Measurements from ENCODE around the gene RPL32. TPM values are rescaled to one million over a fixed set of nuclear protein-coding genes. Genes with fewer than 3 reads are reported as not detected.

Gene RPL32
- total RNA-seq, 1 donor from 2014 or later, result 1,964 TPM

DNA sequence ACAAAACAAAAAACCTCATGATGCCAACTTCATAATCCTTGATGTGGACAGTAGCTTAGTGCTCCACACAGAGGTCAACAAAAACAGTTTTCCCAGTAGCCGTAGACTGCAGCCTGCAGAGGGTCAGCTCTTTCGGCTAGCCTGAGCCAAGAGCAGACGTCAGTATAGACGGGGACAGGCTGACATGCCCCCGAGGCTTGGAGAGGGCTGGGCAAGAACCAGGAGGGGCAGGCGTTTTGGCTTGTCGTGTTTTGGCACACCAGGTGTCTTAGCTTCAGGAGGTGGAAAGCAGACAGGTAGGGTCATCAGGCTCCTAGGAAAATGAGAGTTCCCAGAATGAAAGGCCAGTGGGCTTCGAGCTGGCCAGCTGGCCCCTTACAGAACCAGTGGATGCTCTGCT, 23.1 kb downstream of the RPL32 start:
- H3K27ac Mint-ChIP-seq, result no peak overlapping the region

DNA sequence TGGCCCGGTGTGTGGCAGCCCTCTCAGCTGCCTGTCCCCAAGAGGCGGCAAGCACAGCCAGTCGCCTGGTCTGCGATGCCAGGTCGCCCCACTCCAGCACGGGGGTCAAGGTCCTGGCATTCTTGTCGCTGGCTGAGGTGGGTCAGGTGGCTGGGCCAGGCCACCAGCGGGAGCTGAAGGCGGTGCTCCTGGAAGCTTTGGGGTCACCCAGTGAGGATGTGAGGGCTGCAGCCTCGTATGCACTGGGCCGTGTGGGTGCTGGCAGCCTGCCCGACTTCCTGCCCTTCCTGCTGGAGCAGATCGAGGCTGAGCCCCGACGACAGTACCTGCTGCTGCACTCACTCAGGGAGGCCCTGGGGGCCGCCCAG, 24.0 kb downstream of the RPL32 start:
- TF ChIP-seq, protein P1, sequence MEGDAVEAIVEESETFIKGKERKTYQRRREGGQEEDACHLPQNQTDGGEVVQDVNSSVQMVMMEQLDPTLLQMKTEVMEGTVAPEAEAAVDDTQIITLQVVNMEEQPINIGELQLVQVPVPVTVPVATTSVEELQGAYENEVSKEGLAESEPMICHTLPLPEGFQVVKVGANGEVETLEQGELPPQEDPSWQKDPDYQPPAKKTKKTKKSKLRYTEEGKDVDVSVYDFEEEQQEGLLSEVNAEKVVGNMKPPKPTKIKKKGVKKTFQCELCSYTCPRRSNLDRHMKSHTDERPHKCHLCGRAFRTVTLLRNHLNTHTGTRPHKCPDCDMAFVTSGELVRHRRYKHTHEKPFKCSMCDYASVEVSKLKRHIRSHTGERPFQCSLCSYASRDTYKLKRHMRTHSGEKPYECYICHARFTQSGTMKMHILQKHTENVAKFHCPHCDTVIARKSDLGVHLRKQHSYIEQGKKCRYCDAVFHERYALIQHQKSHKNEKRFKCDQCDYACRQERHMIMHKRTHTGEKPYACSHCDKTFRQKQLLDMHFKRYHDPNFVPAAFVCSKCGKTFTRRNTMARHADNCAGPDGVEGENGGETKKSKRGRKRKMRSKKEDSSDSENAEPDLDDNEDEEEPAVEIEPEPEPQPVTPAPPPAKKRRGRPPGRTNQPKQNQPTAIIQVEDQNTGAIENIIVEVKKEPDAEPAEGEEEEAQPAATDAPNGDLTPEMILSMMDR (conservative IDR thresholded peaks at IDR 0.05), result no peak
- Mint-ChIP-seq H3K4me3 (no peak overlapping the region), H3K27ac (no peak overlapping the region), H3K36me3 (peaks cover 3% of the 10 kb centered on the region), H3K9me3 (no peaks in the 10 kb centered on the region), H3K4me1 (ENCODE audit: unreplicated experiment) (no peaks in the 10 kb centered on the region), H3K27me3 (no peaks in the 10 kb centered on the region)
- DNase-seq (ENCODE audit: extremely low spot score, unreplicated experiment), result no peak

More for the DNA sequence above, 23.1 kb downstream of the RPL32 start:
- Mint-ChIP-seq H3K4me3 (no peak overlapping the region), H3K9me3 (no peaks in the 10 kb centered on the region), H3K4me1 (ENCODE audit: unreplicated experiment) (peaks cover 4% of the 10 kb centered on the region), H3K36me3 (peaks cover 3% of the 10 kb centered on the region), H3K27me3 (no peaks in the 10 kb centered on the region)
- DNase-seq (ENCODE audit: extremely low spot score, unreplicated experiment), result no peak
- TF ChIP-seq, protein P1 (conservative IDR thresholded peaks at IDR 0.05), result no peak

DNA sequence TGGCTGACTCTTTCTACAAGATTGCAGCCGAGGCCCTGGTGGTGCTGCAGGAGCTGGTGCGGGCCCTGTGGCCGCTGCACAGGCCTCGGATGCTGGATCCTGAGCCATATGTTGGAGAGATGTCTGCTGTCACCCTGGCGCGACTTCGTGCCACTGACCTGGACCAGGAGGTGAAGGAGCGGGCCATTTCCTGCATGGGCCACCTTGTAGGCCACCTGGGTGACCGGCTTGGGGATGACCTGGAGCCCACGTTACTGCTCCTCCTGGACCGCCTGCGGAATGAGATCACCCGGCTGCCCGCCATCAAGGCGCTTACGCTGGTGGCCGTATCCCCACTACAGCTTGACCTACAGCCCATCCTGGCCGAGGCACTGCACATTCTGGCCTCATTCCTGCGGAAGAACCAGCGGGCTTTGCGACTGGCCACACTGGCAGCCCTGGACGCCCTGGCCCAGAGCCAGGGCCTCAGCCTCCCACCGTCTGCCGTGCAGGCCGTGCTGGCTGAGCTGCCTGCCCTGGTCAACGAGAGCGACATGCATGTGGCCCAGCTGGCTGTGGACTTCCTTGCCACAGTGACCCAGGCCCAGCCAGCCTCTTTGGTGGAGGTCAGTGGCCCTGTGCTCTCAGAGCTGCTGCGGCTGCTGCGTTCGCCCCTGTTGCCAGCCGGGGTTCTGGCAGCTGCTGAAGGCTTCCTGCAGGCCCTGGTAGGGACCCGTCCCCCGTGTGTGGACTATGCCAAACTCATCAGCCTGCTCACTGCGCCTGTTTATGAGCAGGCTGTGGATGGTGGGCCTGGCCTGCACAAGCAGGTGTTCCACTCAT, 24.6 kb downstream of the RPL32 start:
- Mint-ChIP-seq H3K4me1 (ENCODE audit: unreplicated experiment) (no peaks in the 10 kb centered on the region), H3K27me3 (no peaks in the 10 kb centered on the region), H3K9me3 (no peaks in the 10 kb centered on the region)

DNA sequence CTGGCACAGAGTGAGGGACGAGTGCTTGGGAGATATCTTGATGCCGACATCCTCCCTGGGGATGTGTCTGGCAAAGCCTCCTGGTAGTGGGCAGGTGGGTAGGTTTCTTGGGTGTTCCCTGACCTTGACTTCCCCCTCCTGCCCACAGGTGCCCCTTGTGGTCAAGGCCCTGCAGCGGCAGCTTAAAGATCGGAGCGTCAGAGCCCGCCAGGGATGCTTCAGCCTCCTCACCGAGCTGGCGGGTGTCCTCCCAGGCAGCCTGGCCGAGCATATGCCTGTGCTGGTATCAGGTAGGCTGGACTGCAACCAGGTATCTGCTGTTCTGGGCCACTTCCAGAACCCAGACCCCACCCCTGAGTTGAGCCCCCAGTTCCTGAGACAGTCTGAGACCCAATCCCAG, 25.6 kb downstream of the RPL32 start:
- TF ChIP-seq, protein P1 (conservative IDR thresholded peaks at IDR 0.05), result no peak
- no peak for DNase-seq (ENCODE audit: extremely low spot score, unreplicated experiment)
- H3K27ac Mint-ChIP-seq, result no peak overlapping the region
- peaks cover 2% of the 10 kb centered on the region for H3K4me1 Mint-ChIP-seq (ENCODE audit: unreplicated experiment)
- no peaks in the 10 kb centered on the region for H3K27me3 Mint-ChIP-seq
- H3K36me3 Mint-ChIP-seq, result peaks cover 3% of the 10 kb centered on the region
- H3K4me3 Mint-ChIP-seq, result no peak overlapping the region
- H3K9me3 Mint-ChIP-seq, result no peaks in the 10 kb centered on the region

More for the DNA sequence above, 24.6 kb downstream of the RPL32 start:
- Mint-ChIP-seq H3K4me3 (no peak overlapping the region), H3K36me3 (peaks cover 3% of the 10 kb centered on the region), H3K27ac (no peak overlapping the region)
- no peak for DNase-seq (ENCODE audit: extremely low spot score, unreplicated experiment)
- TF ChIP-seq, protein P1 (conservative IDR thresholded peaks at IDR 0.05), result no peak

DNA sequence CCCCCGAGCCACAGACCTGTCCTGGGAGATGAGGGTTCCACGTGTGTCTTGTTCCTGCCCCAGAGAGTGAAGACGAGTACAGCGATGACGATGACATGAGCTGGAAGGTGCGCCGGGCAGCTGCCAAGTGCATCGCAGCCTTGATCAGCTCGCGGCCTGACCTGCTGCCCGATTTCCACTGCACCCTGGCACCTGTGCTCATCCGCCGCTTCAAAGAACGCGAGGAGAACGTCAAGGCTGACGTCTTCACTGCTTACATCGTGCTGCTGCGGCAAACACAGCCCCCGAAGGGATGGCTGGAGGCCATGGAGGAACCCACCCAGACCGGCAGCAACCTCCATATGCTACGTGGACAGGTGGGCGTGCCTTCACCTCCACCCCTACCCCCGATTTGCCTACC, 26.3 kb downstream of the RPL32 start:
- Mint-ChIP-seq H3K4me3 (no peak overlapping the region), H3K9me3 (no peaks in the 10 kb centered on the region), H3K36me3 (peaks cover 3% of the 10 kb centered on the region), H3K27me3 (no peaks in the 10 kb centered on the region), H3K27ac (no peak overlapping the region), H3K4me1 (ENCODE audit: unreplicated experiment) (peaks cover 6% of the 10 kb centered on the region)
- TF ChIP-seq, protein P1 (conservative IDR thresholded peaks at IDR 0.05), result no peak
- no peak for DNase-seq (ENCODE audit: extremely low spot score, unreplicated experiment)
